ENCODE data around the gene DLGAP4. TPM values are rescaled to one million over a fixed set of nuclear protein-coding genes. Genes with fewer than 3 reads are reported as not detected.

The DLGAP4 gene
- total RNA-seq, 1 donor from 2014 or later = 61.2 TPM

DNA sequence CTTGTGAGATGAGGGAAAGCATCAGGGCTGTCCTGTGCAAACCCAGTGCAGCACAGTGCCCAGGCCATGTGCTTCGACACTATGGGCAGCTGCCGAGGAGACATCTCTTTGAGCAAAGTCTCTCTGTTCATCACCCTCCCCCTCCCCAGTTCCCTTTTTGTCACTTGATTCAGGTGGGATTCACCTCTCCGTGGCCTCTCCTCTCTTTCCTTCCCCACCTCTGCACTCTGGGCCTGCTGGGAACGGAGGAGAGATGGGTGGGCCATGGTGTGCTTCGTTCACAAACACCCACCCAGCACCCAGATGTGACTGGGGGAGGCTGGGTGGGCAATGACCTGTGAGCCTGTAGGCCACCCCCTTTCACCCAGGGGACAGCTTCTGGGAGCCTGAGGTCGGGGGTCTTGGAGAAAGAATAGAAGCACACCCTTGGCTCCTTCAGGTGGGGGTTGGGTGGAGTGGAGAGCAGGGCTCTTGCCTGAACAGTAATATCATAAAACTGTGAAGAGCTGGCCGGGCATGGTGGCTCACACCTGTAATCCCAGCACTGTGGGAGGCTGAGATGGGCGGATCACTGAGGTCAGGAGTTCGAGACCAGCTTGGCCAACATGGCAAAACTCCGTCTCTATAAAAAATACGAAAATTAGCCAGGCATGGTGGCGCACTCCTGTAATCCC is 33.5 kb upstream of the DLGAP4 start:
- H3K9me3 ChIP-seq = no peaks in the 10 kb centered on the region
- H3K27me3 ChIP-seq = no peaks in the 10 kb centered on the region
- ATAC-seq (no peak), DNase-seq (no peak)
- H3K4me3 ChIP-seq = no peak overlapping the region
- TF ChIP-seq, protein P1, sequence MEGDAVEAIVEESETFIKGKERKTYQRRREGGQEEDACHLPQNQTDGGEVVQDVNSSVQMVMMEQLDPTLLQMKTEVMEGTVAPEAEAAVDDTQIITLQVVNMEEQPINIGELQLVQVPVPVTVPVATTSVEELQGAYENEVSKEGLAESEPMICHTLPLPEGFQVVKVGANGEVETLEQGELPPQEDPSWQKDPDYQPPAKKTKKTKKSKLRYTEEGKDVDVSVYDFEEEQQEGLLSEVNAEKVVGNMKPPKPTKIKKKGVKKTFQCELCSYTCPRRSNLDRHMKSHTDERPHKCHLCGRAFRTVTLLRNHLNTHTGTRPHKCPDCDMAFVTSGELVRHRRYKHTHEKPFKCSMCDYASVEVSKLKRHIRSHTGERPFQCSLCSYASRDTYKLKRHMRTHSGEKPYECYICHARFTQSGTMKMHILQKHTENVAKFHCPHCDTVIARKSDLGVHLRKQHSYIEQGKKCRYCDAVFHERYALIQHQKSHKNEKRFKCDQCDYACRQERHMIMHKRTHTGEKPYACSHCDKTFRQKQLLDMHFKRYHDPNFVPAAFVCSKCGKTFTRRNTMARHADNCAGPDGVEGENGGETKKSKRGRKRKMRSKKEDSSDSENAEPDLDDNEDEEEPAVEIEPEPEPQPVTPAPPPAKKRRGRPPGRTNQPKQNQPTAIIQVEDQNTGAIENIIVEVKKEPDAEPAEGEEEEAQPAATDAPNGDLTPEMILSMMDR (IDR thresholded peaks at IDR 0.05) = no peak
- H3K4me1 ChIP-seq = no peaks in the 10 kb centered on the region
- intact Hi-C loops (cut with DNase I) = no loop called here
- H3K36me3 ChIP-seq = no peaks in the 10 kb centered on the region
- H3K27ac ChIP-seq = no peak overlapping the region

DNA sequence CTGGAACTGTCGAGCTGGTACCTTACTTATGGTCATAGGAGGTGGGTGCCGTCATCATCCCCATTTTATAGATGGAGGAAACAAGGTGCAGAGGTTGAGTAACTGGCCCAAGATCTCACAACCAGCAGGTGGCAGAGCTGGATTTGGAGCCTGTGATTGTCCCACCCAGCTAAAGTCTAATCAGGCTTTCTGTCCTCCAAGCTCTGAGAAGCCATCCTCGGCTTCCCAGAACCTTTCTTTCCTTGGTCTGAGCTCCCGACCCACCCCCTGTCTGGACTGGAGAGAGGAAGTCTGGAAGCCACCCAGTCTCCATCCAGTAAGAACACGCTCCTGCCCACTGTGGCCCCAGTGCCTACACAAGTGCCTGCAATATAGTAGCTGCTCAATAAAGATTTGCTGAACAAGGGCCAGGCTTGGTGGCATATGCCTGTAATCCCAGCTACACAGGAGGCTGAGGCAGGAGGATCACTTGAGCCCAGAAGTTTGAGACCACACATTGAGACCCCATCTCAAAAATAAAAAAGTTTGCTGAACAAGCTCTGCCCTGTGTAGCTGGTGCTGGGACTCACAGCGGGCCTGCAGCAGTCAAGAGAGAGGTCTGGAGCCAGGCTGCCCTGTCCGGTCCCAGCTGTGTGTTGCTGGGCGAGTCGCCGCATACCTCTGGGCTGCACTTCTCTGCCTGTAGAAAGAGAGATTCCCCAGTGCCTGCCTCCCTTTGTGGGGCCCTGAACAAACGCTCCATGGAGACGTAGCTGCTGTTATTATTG is 32.5 kb upstream of the DLGAP4 start:
- Histone ChIP-seq H3K9me3 (no peaks in the 10 kb centered on the region), H3K36me3 (no peaks in the 10 kb centered on the region), H3K4me3 (no peak overlapping the region), H3K27ac (no peak overlapping the region), H3K4me1 (no peaks in the 10 kb centered on the region), H3K27me3 (peaks cover 5% of the 10 kb centered on the region)
- ATAC-seq (no peak), DNase-seq (no peak)
- TF ChIP-seq, protein P1 (IDR thresholded peaks at IDR 0.05) = peak; percentile 13
- intact Hi-C loops (cut with DNase I) = no loop called here

DNA sequence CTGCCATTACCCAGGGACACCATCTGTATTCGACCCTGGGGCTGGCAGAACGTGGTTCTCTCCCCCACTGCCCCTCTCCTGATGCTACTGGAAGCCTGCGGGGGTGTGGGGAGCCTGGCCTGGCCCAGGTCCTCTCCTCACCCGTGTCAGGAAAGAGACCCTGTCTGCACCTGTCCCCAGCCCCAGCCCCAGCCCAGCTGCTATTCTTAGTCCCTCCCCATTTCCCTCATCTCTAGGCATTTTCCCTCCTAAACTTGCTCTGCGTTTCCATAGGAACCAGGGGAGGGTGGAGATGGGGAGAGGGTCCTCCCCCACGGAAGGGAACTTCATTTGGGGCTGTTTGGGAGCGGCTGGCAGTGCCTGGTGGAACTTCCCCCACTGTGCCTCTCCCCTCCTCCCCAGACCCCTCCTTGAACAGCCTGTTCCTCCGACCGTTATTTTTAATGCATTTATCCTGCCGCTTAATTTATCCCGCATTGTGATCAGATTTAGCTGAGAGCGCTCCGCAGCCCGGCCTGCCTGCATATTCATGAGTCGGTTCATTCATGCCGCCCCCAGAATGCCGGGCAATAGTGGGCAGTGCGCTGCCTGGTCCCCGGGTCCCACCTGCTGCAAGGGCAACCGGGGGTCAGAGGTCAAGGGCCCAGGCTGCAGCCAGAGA is 31.8 kb upstream of the DLGAP4 start:
- intact Hi-C loops (cut with DNase I) = no loop called here
- Histone ChIP-seq H3K36me3 (no peaks in the 10 kb centered on the region), H3K9me3 (no peaks in the 10 kb centered on the region), H3K27ac (no peak overlapping the region), H3K4me1 (no peaks in the 10 kb centered on the region), H3K27me3 (peaks cover 9% of the 10 kb centered on the region), H3K4me3 (no peak overlapping the region)
- no peak for DNase-seq
- TF ChIP-seq, protein P1 (IDR thresholded peaks at IDR 0.05) = no peak
- no peak for ATAC-seq

DNA sequence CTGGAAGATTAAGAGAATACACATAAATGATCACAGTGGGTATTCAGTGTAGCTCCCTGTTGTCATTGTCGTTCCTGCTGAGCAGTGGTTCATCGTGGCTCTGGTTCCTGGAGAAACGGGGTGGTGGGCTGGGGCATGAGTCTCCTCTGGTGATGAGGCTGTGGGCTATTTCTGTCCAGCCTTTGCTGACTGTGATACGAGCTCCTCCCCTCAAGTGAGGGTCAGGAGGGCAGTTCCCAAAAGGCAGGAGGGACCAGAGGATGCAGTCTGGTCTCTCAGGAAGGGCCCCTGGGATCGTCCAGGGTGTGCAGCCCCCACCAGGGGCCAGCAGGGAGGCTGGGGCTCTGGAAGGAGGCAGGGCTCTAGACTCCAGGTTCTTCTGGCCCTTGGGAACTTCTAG is 31.1 kb upstream of the DLGAP4 start:
- H3K4me1 ChIP-seq = no peaks in the 10 kb centered on the region
- ATAC-seq = no peak
- H3K27me3 ChIP-seq = peaks cover 9% of the 10 kb centered on the region
- no peak overlapping the region for H3K4me3 ChIP-seq
- TF ChIP-seq, protein P1 (IDR thresholded peaks at IDR 0.05) = no peak
- DNase-seq = no peak
- H3K9me3 ChIP-seq = no peaks in the 10 kb centered on the region
- H3K36me3 ChIP-seq = no peaks in the 10 kb centered on the region
- no peak overlapping the region for H3K27ac ChIP-seq
- intact Hi-C loops (cut with DNase I) = no loop called here

DNA sequence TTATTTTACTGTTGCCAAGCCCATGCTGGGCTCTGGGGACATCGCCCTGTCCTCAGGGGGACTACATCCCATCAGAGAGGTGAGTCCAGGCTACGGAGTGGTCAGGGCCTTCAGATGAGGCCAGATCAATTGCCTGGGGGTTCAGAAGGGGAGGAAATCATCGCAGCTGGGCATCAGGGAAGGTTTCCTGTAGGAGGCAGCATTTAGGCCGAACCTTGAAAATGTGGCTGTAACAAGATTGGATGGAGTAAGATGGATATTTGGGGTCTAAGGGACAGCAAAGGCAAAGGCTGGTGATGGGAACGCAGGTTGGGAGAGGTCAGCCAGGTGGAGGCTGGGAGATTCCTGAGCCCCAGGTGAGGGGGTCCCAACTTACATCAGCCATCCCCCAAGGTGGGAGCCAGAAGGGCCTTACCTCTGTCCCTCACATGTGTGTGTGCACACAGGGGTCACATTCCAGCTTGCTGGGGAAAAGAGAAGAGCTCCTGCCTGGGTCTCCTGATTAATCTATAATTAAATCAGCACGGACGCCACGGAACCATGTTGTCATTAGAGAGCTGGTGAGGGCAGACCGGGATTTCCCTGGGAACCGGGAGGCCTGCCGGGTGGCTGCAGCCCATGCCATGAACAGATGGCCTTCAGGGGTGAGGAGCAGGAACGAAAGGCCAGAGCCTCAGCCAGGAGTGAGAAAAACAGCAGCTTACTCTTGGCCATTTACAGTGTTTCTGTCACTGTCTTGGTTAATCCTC is 30.5 kb upstream of the DLGAP4 start:
- intact Hi-C loops (cut with DNase I) = no loop called here
- peaks cover 9% of the 10 kb centered on the region for H3K27me3 ChIP-seq
- no peak overlapping the region for H3K4me3 ChIP-seq
- no peak for ATAC-seq
- no peaks in the 10 kb centered on the region for H3K4me1 ChIP-seq
- no peaks in the 10 kb centered on the region for H3K36me3 ChIP-seq
- H3K27ac ChIP-seq = no peak overlapping the region
- peak; percentile 40 for DNase-seq
- TF ChIP-seq, protein P1 (IDR thresholded peaks at IDR 0.05) = no peak
- no peaks in the 10 kb centered on the region for H3K9me3 ChIP-seq

Data from upper lobe of right lung (tissue), 1 donor.